HEK293 (cell line): ENCODE data around the gene CAPN10.

Experiments
- CTCF ChIA-PET: fragments of 350-600 bp; formaldehyde crosslinking; extraction: SDS; loops from one replicate; lab custom pipeline; 2021; ENCODE audit warnings: antibody characterized with exemption; lab: Yijun Ruan, JAX
- POLR2A ChIA-PET: fragments of 300-600 bp; formaldehyde crosslinking; extraction: SDS; loops from one replicate; lab custom pipeline; 2020; ENCODE audit warnings: antibody characterized with exemption, inconsistent platforms; lab: Yijun Ruan, JAX
- H3K27ac ChIP-seq: fragments of 200-500 bp; sonication (Bioruptor generic); 2 replicates; pipeline ENCODE4 v1.5.1; 2014; ENCODE audit warnings: low read depth, low read length, control low read depth, inconsistent platforms; ENCODE audit errors: extremely low read depth
- H3K36me3 ChIP-seq, 2 experiments: fragments of 200-500 bp in 1 of 2; sonication (Bioruptor generic) in 1 of 2; 1 replicate in 1 of 2; 2 replicates in 1 of 2; pipeline ENCODE4 v1.5.1; 2014 to 2017; ENCODE audit warnings: inconsistent platforms in 2 of 2, low read length in 2 of 2; ENCODE audit not compliant: control insufficient read depth in 2 of 2, insufficient read depth in 1 of 2
- H3K4me1 ChIP-seq: fragments of 200-500 bp; sonication (Bioruptor generic); 2 replicates; pipeline ENCODE4 v1.5.1; 2014; ENCODE audit warnings: mild to moderate bottlenecking, low read length, inconsistent platforms; ENCODE audit not compliant: control insufficient read depth, insufficient read depth
- H3K4me3 ChIP-seq: 2 replicates; pipeline ENCODE4 v1.5.1; 2011; ENCODE audit warnings: low read depth, mild to moderate bottlenecking, control low read depth, low read length, moderate library complexity
- H3K9me3 ChIP-seq: fragments of 200-500 bp; sonication (Bioruptor generic); 2 replicates; pipeline ENCODE4 v1.5.1; 2014; ENCODE audit warnings: low read depth, low read length, inconsistent platforms; ENCODE audit not compliant: control insufficient read depth, insufficient read depth
- GFI1B ChIP-seq: fragments of 450-650 bp; formaldehyde crosslinking; IDR thresholded peaks from 2 replicates; pipeline ENCODE4 v1.5.1; 2016; ENCODE audit warnings: missing biosample characterization, missing genetic modification characterization
- MYNN ChIP-seq: fragments of 450-650 bp; formaldehyde crosslinking; IDR thresholded peaks from 2 replicates; pipeline ENCODE4 v1.5.1; 2016; ENCODE audit warnings: missing biosample characterization, missing genetic modification characterization, borderline replicate concordance
- OVOL3 ChIP-seq: fragments of 450-650 bp; formaldehyde crosslinking; IDR thresholded peaks from 2 replicates; pipeline ENCODE4 v1.5.1; 2016; ENCODE audit warnings: missing biosample characterization, missing genetic modification characterization
- PRDM10 ChIP-seq: fragments of 450-650 bp; formaldehyde crosslinking; IDR thresholded peaks from 2 replicates; pipeline ENCODE4 v1.5.1; 2016; ENCODE audit warnings: missing biosample characterization, missing genetic modification characterization
- REPIN1 ChIP-seq: fragments of 450-650 bp; formaldehyde crosslinking; IDR thresholded peaks from 2 replicates; pipeline ENCODE4 v1.5.1; 2017; ENCODE audit warnings: missing biosample characterization, missing genetic modification characterization, low read depth
- REST ChIP-seq: fragments of 450-650 bp; formaldehyde crosslinking; IDR thresholded peaks from 2 replicates; pipeline ENCODE4 v1.5.1; 2016; ENCODE audit warnings: missing biosample characterization, missing genetic modification characterization
- SP2 ChIP-seq: fragments of 450-650 bp; formaldehyde crosslinking; IDR thresholded peaks from 2 replicates; pipeline ENCODE4 v1.5.1; 2016; ENCODE audit warnings: missing biosample characterization, missing genetic modification characterization
- SP7 ChIP-seq: fragments of 450-650 bp; formaldehyde crosslinking; IDR thresholded peaks from 2 replicates; pipeline ENCODE4 v1.5.1; 2016; ENCODE audit warnings: missing biosample characterization, missing genetic modification characterization
- ZBTB20 ChIP-seq: fragments of 450-650 bp; formaldehyde crosslinking; IDR thresholded peaks from 2 replicates; pipeline ENCODE4 v1.5.1; 2016; ENCODE audit warnings: missing biosample characterization, missing genetic modification characterization
- ZBTB6 ChIP-seq: fragments of 450-650 bp; formaldehyde crosslinking; IDR thresholded peaks from 2 replicates; pipeline ENCODE4 v1.5.1; 2017; ENCODE audit warnings: missing biosample characterization, missing genetic modification characterization
- ZFHX2 ChIP-seq: fragments of 450-650 bp; formaldehyde crosslinking; conservative IDR thresholded peaks from 2 replicates; pipeline ENCODE4 v1.5.1; 2016; ENCODE audit warnings: missing biosample characterization, missing genetic modification characterization
- ZNF10 ChIP-seq: fragments of 450-650 bp; formaldehyde crosslinking; IDR thresholded peaks from 2 replicates; pipeline ENCODE4 v1.5.1; 2017; ENCODE audit warnings: missing biosample characterization, missing genetic modification characterization
- ZNF114 ChIP-seq: fragments of 450-650 bp; formaldehyde crosslinking; IDR thresholded peaks from 2 replicates; pipeline ENCODE4 v1.5.0; 2017; ENCODE audit warnings: missing biosample characterization, missing genetic modification characterization
- ZNF169 ChIP-seq: fragments of 450-650 bp; formaldehyde crosslinking; IDR thresholded peaks from 2 replicates; pipeline ENCODE4 v1.5.1; 2016; ENCODE audit warnings: missing biosample characterization, missing genetic modification characterization
- ZNF184 ChIP-seq: fragments of 450-650 bp; IDR thresholded peaks from 2 replicates; pipeline ENCODE4 v1.5.1; 2018; ENCODE audit warnings: missing biosample characterization, mild to moderate bottlenecking, missing genetic modification characterization
- ZNF350 ChIP-seq: fragments of 450-650 bp; formaldehyde crosslinking; IDR thresholded peaks from 2 replicates; pipeline ENCODE4 v1.5.0; 2017; ENCODE audit warnings: missing biosample characterization, mild to moderate bottlenecking, missing genetic modification characterization
- ZNF398 ChIP-seq: fragments of 450-650 bp; formaldehyde crosslinking; IDR thresholded peaks from 2 replicates; pipeline ENCODE4 v1.5.1; 2017; ENCODE audit warnings: missing biosample characterization, missing genetic modification characterization
- ZNF654 ChIP-seq: fragments of 450-650 bp; formaldehyde crosslinking; IDR thresholded peaks from 2 replicates; pipeline ENCODE4 v1.5.1; 2016; ENCODE audit warnings: low read depth, missing biosample characterization, missing genetic modification characterization
- ZNF677 ChIP-seq: fragments of 450-650 bp; IDR thresholded peaks from 2 replicates; pipeline ENCODE4 v1.5.0; 2018; ENCODE audit warnings: missing biosample characterization, mild to moderate bottlenecking, missing genetic modification characterization, moderate library complexity
- ZNF747 ChIP-seq: fragments of 450-650 bp; formaldehyde crosslinking; IDR thresholded peaks from 2 replicates; pipeline ENCODE4 v1.5.1; 2016; ENCODE audit warnings: missing biosample characterization, missing genetic modification characterization
- ZNF830 ChIP-seq: fragments of 450-650 bp; IDR thresholded peaks from 2 replicates; pipeline ENCODE4 v1.5.0; 2018; ENCODE audit warnings: missing biosample characterization, missing genetic modification characterization, low read depth, mild to moderate bottlenecking, moderate library complexity
- ZSCAN5A ChIP-seq: fragments of 450-650 bp; formaldehyde crosslinking; IDR thresholded peaks from 2 replicates; pipeline ENCODE4 v1.5.1; 2016; ENCODE audit warnings: missing biosample characterization, missing genetic modification characterization

Gene CAPN10

GRCh38 chr2:240596491-240596931 is 10.0 kb downstream of the CAPN10 start (continued):
- TF ChIP-seq REST (tag by site-specific recombination) = no peak
- TF ChIP-seq ZNF747 (tag by site-specific recombination) = no peak
- no peak for TF ChIP-seq ZFHX2 (tag by site-specific recombination)
- no peak for TF ChIP-seq ZNF350 (tag by site-specific recombination)
- TF ChIP-seq ZNF398 (tag by site-specific recombination) = no peak
- TF ChIP-seq ZNF184 (tag by site-specific recombination) = no peak
- TF ChIP-seq ZNF10 (tag by site-specific recombination) = no peak

GRCh38 chr2:240597054-240597418 is 10.5 kb downstream of the CAPN10 start:
- Histone ChIP-seq H3K27ac (no peak overlapping the region), H3K4me3 (no peak overlapping the region), H3K4me1 (no peaks in the 10 kb centered on the region), H3K36me3 (peaks cover 5 to 79% of the 10 kb centered on the region in 2 experiments), H3K9me3 (no peaks in the 10 kb centered on the region)
- ChIA-PET POLR2A (no interaction called here), CTCF (no interaction called here)
- TF ChIP-seq ZBTB6 (tag by site-specific recombination) = no peak
- no peak for TF ChIP-seq PRDM10 (tag by site-specific recombination)
- TF ChIP-seq ZNF677 (tag by site-specific recombination) = no peak
- no peak for TF ChIP-seq SP7 (tag by site-specific recombination)
- TF ChIP-seq SP2 = no peak
- no peak for TF ChIP-seq GFI1B (tag by site-specific recombination)
- TF ChIP-seq ZNF114 (tag by site-specific recombination) = no peak
- TF ChIP-seq ZSCAN5A (tag by site-specific recombination) = no peak
- no peak for TF ChIP-seq MYNN (tag by site-specific recombination)
- TF ChIP-seq ZNF830 (tag by site-specific recombination) = no peak
- no peak for TF ChIP-seq OVOL3 (tag by site-specific recombination)
- TF ChIP-seq ZNF169 (tag by site-specific recombination) = no peak
- no peak for TF ChIP-seq ZNF10 (tag by site-specific recombination)
- no peak for TF ChIP-seq ZBTB20 (tag by site-specific recombination)
- TF ChIP-seq REPIN1 = no peak
- no peak for TF ChIP-seq ZNF654 (tag by site-specific recombination)
